ENCODE data around the gene PERM1. TPM values are rescaled to one million over a fixed set of nuclear protein-coding genes. Genes with fewer than 3 reads are reported as not detected.

Gene PERM1
- total RNA-seq, 8 experiments from 2014 or later, result 0.05 to 1.7 (median 0.20) TPM; not detected in 1

DNA sequence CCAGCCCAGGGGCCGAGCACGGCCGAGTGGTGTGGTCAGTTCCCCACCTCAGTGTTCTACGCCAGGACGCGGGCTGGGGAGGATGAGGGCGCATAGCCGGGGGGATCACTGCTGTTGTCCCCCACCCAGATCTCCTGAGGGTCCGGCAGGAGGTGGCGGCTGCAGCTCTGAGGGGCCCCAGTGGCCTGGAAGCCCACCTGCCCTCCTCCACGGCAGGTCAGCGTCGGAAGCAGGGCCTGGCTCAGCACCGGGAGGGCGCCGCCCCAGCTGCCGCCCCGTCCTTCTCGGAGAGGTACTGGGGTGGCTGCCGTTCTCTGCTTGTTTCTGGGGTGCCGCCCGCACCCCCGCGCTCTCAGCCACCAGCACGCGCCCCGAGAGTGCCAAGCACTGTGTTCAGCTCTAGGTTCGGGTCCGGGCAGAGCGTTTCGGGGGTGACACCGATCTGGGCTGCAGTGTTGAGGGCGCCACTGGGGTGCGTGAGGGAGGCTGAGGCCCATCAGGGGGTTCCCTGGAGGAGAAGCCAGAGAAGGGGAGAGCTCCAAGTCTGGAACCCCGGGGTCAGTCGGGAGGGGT, 40.8 kb downstream of the PERM1 start:
- H3K4me1 ChIP-seq (replicated peaks in 1 of 2), result peaks cover 82 to 91% of the 10 kb centered on the region in 2 donors
- peak in 1 of 8 experiments; percentile 0 for ATAC-seq (replicated peaks in 6 of 8)
- peak overlapping the region; percentile 2 to 31 (median 13) for H3K4me3 ChIP-seq
- in situ Hi-C loops (cut with MboI; ENCODE audit: low pct_unique_long_range_greater_than_20kb in 2 of 9, low sequenced_read_pairs in 9 of 9, unreplicated experiment in 9 of 9), result no loop called here
- peak overlapping the region; percentile 32 to 69 for H3K27ac ChIP-seq
- WGBS, 10 experiments, result 0 to 17% (median 5%) methylated on average over 4 to 18 of the region's 36 CpGs; no CpG with 5 or more reads in 4 of the 10 experiments

DNA sequence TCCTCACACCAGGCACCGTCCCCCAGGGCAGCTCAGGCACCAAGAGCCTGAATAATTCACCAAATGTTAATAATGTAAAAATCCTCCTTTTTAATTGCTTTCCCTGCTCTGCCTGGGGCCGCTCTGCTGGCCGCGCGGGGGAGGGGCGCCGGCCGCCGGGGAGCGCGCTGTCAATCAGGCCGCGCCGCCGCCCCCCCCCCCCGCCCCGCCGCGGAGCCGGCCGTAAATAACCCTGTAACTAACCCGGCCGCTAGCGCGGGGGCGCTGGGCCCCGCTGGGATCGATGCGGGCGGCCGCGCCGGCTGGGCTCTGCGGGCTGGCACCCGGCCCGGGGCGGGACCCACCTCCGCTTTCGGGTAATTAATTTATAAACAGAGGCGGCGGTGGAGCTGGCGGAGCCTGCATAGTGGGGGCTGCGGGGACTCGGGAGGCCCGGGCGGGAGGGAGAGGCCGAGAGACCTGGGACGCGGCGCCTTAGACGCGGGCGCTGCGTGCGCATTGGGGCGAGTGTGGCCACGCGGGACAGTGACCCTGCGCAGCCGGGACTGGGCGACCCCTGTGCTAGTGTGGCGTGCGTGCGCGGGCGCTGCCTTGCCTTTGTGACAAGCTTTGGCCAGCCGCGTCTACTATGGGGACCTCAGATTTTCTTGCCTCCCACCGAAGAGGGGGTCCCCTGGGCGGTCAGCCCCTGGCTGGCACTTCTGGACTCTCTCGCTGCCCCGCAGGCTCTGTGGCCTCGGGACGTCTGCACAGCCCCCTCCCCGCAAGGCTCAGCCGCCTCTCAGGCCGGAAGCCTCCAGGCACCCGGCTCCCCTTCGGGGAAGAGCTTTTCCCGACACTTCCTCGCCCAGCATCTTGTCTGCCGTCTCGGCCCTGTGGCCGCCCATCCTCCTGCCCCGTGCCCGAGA, 41.5 kb downstream of the PERM1 start:
- Histone ChIP-seq H3K27ac (peak overlapping the region; percentile 32 to 69), H3K4me3 (peak overlapping the region in 2 of 5 donors; percentile 25 to 31), H3K4me1 (replicated peaks in 1 of 2) (peaks cover 89 to 95% of the 10 kb centered on the region in 2 donors)
- in situ Hi-C loops (cut with MboI; ENCODE audit: low pct_unique_long_range_greater_than_20kb in 2 of 9, low sequenced_read_pairs in 9 of 9, unreplicated experiment in 9 of 9), result no loop called here
- WGBS, 10 experiments, result 0 to 2% (median 0%) methylated on average over 7 to 22 of the region's 86 CpGs; no CpG with 5 or more reads in 5 of the 10 experiments
- peak; percentile 23 to 51 (median 32) for ATAC-seq (replicated peaks in 6 of 8)

DNA sequence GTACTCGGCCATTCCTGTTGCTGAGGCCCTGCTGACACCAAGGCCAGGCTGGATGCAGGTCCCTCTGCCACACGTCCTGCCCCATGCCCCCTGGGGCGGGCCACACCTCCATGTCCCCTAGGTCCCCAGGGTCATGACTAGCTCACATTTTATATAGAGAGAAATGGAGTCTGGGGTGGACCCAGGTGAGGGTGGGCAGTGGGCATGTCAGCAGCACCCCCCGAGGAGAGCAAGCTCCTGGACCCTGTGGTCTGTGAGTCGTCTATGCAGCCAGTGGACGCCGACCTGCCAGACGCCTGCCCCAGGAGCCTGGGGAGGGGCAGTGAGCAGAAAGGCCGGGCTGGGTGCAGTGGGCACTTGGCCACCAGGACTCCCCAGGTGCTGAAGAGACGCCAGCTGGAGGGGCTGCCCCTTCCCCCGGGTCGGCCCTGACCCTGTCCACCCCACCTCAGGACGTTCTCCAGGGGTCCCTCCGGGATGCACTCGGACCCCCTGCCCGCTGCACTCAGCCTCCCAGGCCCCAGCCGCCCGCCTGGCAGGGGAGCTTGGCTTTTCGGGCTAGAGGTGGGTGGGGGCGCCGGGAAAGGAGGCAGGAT, 42.3 kb downstream of the PERM1 start:
- ATAC-seq (replicated peaks in 6 of 8), result peak in 1 of 8 experiments; percentile 0
- Histone ChIP-seq H3K4me3 (peak overlapping the region in 1 of 5 donors; percentile 31), H3K27ac (peak overlapping the region in 1 of 2 donors; percentile 38), H3K4me1 (replicated peaks in 1 of 2) (peaks cover 88 to 93% of the 10 kb centered on the region in 2 donors)
- WGBS, 10 experiments, result 0 to 33% (median 20%) methylated on average over 1 to 3 of the region's 21 CpGs; no CpG with 5 or more reads in 7 of the 10 experiments
- in situ Hi-C loops (cut with MboI; ENCODE audit: low pct_unique_long_range_greater_than_20kb in 2 of 9, low sequenced_read_pairs in 9 of 9, unreplicated experiment in 9 of 9), result no loop called here

DNA sequence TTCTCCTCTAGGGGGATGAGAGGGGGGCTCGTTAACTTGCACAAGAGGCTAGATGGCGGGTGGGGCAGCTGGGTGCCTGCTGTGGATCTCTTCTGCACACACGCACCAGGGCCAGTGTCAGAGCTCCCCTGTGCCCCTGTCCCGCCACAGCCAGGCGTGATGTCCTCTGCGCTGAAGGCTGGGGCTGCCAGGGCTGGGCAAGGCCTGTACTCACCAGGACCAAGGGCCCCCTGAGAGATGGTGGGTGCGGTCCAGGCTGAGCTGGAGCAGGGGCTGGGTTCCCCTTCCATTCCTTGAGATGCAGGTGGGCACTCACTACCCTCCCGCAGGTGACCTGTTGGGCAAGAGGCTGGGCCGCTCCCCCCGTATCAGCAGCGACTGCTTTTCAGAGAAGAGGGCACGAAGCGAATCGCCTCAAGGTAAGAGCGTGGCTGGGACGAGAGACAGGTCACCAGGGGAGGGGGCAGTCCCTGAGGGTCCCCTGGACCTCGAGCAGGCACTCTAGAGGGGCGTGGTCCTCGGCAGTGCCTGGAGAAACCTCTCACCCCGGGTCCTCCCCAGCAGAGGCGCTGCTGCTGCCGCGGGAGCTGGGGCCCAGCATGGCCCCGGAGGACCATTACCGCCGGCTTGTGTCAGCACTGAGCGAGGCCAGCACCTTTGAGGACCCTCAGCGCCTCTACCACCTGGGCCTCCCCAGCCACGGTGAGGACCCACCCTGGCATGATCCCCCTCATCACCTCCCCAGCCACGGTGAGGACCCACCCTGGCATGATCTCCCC, 43.0 kb downstream of the PERM1 start:
- in situ Hi-C loops (cut with MboI; ENCODE audit: low pct_unique_long_range_greater_than_20kb in 2 of 9, low sequenced_read_pairs in 9 of 9, unreplicated experiment in 9 of 9), result no loop called here
- Histone ChIP-seq H3K4me1 (replicated peaks in 1 of 2) (peaks cover 83 to 86% of the 10 kb centered on the region in 2 donors), H3K27ac (peak overlapping the region in 1 of 2 donors; percentile 13), H3K4me3 (no peak overlapping the region)
- WGBS, 10 experiments, result 26 to 80% (median 50%) methylated on average over 2 to 10 of the region's 30 CpGs; no CpG with 5 or more reads in 6 of the 10 experiments
- ATAC-seq (replicated peaks in 6 of 8), result no peak

DNA sequence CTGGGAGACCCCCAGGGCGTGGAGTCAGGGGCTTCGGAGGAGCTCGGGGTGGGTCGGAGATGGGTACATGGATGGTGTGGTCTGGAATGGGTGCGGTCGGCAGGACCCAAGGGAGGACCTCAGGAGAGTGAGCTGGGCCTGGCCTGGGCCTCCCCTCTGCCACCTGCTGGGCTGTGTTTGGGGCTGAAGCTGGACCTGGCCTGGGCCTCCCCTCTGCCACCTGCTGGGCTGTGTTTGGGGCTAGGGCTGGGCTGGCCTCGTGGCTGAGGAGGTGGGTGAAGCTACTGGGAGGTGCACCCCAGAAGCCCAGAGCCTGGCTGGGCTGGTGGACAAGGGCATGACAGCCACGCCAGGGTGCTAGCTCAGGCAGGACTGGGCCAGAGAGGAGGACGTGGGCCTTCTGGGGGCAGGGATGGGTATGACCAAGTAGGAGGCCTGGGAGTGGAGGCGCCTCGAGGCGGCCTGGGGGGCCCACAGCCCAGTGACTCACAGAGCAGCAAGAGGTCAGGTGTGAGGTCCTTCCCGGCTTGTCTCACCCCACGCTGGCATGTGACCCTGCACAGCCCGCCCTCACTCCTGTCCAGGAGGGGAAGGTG, 43.7 kb downstream of the PERM1 start:
- WGBS, 10 experiments, result 20 to 93% (median 60%) methylated on average over 1 to 5 of the region's 15 CpGs; no CpG with 5 or more reads in 7 of the 10 experiments
- in situ Hi-C loops (cut with MboI; ENCODE audit: low pct_unique_long_range_greater_than_20kb in 2 of 9, low sequenced_read_pairs in 9 of 9, unreplicated experiment in 9 of 9), result no loop called here
- ATAC-seq (replicated peaks in 6 of 8), result peak in 7 of 8 experiments; percentile 6 to 32 (median 13)

DNA sequence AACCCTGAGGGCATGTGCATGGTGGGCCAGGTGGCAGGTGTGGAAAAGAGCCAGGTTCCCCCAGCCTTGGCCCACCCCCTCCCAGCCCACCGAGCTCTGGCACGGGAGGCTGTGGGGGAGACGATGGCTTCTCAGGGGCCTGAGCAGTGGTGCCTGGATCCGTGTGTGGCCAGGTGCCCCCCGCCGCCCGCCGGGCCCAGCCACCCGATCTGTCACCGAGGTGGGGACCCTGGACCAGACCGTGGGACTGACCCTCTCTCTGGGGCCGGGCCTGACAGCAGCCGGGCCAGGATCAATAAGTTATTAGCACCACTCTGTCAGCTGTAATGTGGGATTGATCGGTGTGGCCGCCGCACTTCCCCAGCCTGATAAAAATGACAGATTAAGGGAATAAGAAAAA, 44.4 kb downstream of the PERM1 start:
- Histone ChIP-seq H3K27ac (peak overlapping the region; percentile 31 to 50), H3K4me1 (replicated peaks in 1 of 2) (peaks cover 81 to 83% of the 10 kb centered on the region in 2 donors), H3K4me3 (no peak overlapping the region)
- in situ Hi-C loops (cut with MboI; ENCODE audit: low pct_unique_long_range_greater_than_20kb in 2 of 9, low sequenced_read_pairs in 9 of 9, unreplicated experiment in 9 of 9), result no loop called here
- 35 to 45% methylated on average over 4 to 10 of the region's 16 CpGs; no CpG with 5 or more reads in 8 of the 10 experiments for WGBS, 10 experiments
- no peak for ATAC-seq (replicated peaks in 6 of 8)

More for the DNA sequence above, 43.7 kb downstream of the PERM1 start:
- peak overlapping the region; percentile 31 to 66 for H3K27ac ChIP-seq
- no peak overlapping the region for H3K4me3 ChIP-seq
- peaks cover 81 to 83% of the 10 kb centered on the region in 2 donors for H3K4me1 ChIP-seq (replicated peaks in 1 of 2)

DNA sequence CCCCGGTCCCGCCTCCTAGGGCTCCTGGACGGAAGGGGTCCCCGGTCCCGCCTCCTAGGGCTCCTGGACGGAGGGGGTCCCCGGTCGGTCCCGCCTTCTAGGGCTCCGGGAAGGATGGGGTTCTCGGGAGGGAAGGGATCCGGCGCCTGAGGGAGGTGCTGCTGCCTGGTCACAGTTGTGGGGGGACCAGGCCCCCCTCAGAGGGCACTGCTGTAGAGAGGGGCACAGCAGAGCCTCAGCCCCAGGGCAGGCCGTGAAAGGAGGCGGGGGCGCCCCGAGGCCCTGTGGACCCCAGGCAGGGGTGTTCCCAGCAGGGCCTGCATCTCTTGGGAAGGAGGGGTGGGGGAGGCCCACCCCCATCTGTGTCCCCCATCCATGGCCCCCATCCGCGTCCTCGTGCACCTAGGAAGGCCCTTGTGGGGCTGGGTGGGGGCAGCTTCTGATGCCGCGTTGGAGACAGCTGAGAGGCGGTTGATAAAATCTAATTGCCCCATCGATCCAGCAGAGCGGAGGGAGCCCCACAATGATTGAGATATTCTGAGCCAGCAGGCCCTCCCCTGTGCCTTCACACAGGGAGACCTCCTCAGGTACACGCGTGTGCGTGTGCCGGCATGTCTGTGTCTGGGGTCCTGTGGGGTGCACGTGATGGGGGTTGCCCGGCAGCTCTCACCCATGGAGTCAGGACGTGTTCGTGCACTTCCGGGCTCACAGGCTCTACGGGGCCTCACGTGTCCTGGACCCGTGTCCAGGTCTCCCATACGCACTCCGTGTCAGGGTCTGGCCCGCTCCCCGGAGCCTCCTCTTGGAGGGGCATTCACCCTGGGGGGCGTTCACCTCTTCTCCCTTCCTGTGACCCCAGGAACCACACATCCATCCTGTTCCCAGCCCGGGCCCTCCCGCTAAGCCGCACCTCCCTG, 45.3 kb downstream of the PERM1 start:
- Histone ChIP-seq H3K27ac (peak overlapping the region; percentile 8 to 62), H3K4me3 (no peak overlapping the region), H3K4me1 (replicated peaks in 1 of 2) (peaks cover 85 to 86% of the 10 kb centered on the region in 2 donors)
- in situ Hi-C loops (cut with MboI; ENCODE audit: low pct_unique_long_range_greater_than_20kb in 2 of 9, low sequenced_read_pairs in 9 of 9, unreplicated experiment in 9 of 9), result no loop called here
- WGBS, 10 experiments, result 40 to 95% (median 52%) methylated on average over 1 to 5 of the region's 45 CpGs; no CpG with 5 or more reads in 7 of the 10 experiments
- ATAC-seq (replicated peaks in 6 of 8), result no peak

DNA sequence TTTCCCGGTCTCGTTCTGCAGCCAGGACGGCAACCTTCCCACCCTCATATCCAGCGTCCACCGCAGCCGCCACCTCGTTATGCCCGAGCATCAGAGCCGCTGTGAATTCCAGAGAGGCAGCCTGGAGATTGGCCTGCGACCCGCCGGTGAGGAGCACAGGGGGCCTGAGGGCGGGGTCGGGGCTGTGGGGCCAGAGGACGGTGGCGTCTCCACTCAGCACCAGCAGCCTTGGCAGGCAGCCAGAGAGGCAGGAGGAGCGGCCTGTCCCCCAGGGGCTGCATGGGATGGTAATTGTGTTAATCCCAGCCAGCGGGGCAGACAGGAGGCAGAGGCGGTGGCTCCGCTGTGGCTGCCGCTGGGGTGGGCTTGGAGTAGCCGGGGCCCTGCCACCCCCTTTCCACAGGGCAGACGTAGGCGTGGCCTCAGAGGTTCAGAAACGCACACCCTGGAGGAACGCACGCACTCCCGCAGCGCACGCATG, 46.1 kb downstream of the PERM1 start:
- in situ Hi-C loops (cut with MboI; ENCODE audit: low pct_unique_long_range_greater_than_20kb in 2 of 9, low sequenced_read_pairs in 9 of 9, unreplicated experiment in 9 of 9), result no loop called here

DNA sequence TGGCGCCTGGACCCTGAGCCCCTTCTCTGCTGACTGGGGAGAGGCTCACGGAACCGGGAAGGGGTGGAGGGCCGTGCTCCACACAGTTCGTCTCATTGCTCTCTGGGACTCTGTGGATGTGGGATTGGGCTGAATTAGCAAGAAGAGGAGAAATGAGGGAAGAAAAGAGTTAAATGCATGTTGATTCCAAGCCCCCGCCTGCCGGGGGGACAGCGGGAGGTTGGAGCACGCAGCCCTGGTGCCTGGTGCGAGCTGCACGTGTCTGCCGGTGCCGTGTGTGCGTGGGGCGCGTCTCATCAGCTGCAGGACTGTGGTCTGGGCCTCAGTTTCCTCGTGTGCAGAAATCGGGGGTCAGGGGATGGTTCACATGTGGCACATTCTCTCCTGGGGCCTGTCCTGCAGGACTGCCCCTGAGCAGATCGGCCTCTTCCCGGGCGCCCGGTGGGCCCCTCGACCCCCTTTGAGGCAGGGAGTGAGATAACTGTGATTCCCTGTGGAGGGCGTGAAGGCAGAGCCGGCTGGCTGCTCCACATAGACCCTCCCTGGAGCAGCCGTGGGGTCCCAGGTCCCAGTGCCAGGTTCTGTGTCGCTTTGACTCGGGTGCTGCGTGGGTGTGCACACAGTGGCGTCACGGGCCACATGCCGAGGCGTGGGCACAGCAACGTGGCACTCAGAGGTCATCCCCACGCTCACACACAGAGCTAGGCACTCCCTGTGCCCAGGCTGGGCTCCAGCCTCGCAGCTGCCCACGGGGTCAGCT, 46.7 kb downstream of the PERM1 start:
- Histone ChIP-seq H3K27ac (no peak overlapping the region), H3K4me1 (replicated peaks in 1 of 2) (peaks cover 77 to 80% of the 10 kb centered on the region in 2 donors), H3K4me3 (no peak overlapping the region)
- no peak for ATAC-seq (replicated peaks in 6 of 8)
- WGBS, 10 experiments, result 0 to 44% (median 10%) methylated on average over 2 to 21 of the region's 37 CpGs; no CpG with 5 or more reads in 1 of the 10 experiments
- in situ Hi-C loops (cut with MboI; ENCODE audit: low pct_unique_long_range_greater_than_20kb in 2 of 9, low sequenced_read_pairs in 9 of 9, unreplicated experiment in 9 of 9), result no loop called here

More for the DNA sequence above, 46.1 kb downstream of the PERM1 start:
- H3K4me3 ChIP-seq, result no peak overlapping the region
- no peak overlapping the region for H3K27ac ChIP-seq
- 3% methylated on average over 10 of the region's 30 CpGs; no CpG with 5 or more reads in 9 of the 10 experiments for WGBS, 10 experiments
- H3K4me1 ChIP-seq (replicated peaks in 1 of 2), result peaks cover 81 to 84% of the 10 kb centered on the region in 2 donors
- peak in 6 of 8 experiments; percentile 15 to 51 (median 48) for ATAC-seq (replicated peaks in 6 of 8)

DNA sequence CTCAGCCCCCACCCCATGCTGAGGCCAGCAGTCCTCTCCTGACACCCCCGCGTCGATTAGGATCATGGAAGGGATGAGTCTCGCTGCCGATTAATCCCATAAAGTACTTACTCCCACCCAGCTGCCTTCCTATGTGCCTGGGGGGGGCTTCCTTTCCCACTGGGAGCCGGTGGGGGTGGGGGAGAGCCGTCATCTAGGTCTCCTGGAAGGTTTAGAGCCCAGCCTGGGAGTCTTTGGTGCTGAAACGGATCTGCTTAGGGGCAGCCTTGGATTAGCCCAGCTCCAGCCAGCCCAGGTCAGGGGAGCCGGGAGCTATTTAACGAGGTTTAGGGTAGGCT, 48.3 kb downstream of the PERM1 start:
- ATAC-seq (replicated peaks in 6 of 8), result no peak
- in situ Hi-C loops (cut with MboI; ENCODE audit: low pct_unique_long_range_greater_than_20kb in 2 of 9, low sequenced_read_pairs in 9 of 9, unreplicated experiment in 9 of 9), result no loop called here
- WGBS, 10 experiments, result 17 to 20% methylated on average over 2 to 3 of the region's 10 CpGs; no CpG with 5 or more reads in 8 of the 10 experiments
- H3K4me3 ChIP-seq, result no peak overlapping the region
- H3K4me1 ChIP-seq (replicated peaks in 1 of 2), result peaks cover 72 to 75% of the 10 kb centered on the region in 2 donors
- no peak overlapping the region for H3K27ac ChIP-seq
